Measurements from ENCODE around the gene MAPRE3. TPM values are rescaled to one million over a fixed set of nuclear protein-coding genes. Genes with fewer than 3 reads are reported as not detected.
"Not testable (repeated sequence)": the region's sequence is repeated elsewhere in the genome, so short reads cannot be mapped to it uniquely, and the experiment has no call there.

MAPRE3 gene
- 27.1 TPM for total RNA-seq
- long read RNA-seq, transcript MAPRE3-203 (7 exons, 1,801 nt): major isoform, 10 of 35 reads
- long read RNA-seq, transcript MAPRE3-201 (7 exons, 1,892 nt): minor isoform, 9 of 35 reads
- long read RNA-seq, partial matches to known transcripts: 9 of 35 reads
- long read RNA-seq, other reads (novel, unspliced or antisense): 7 of 35 reads

DNA sequence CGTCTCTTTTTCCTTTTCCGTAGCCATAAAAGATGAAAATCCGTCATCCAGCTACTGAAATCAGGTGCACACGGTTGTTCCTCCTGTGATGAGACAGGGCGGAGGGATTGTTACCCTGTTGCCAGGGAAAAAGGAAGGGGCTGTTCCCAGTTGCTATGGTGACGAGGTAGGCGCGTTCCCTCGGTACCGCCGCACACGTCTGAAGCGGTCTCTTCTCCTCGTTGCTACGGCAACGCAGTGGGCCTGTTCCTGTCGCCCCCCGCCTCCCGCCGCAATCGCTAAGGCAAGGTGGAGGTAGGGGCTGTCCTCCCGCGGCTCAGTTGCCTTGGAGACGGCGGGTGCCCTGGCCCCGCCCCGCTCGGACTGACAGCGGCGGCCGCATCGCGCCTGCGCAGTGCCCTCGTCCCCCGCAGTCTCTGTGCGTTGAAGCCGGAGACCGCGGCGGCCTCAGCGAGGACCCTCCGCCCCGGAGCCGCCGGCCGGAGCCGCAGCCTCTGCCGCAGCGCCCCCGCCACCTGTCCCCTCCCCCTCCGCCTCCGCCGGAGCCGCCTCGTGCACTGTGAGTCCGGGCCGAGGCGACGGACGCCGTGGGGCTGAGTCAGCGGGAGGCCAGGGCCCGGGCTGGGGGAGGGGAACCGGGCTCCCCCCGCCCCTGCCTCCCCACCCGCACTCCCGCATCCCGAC lies at the start of gene MAPRE3:
MAPRE3 (plus strand) TSS at position 394 of the 684 bp plus-strand sequence. CDS start 51,582 bp downstream, outside the sequence.
- DNase-seq (peak; percentile 89), ATAC-seq (peak; percentile 95 to 97)
- Histone ChIP-seq H3K9me3 (no peaks in the 10 kb centered on the region), H3K4me3 (peak within 1 kb of the TSS; percentile 88), H3K36me3 (no peaks in the 10 kb centered on the region), H3K27me3 (ENCODE audit: low read depth) (peaks cover 8% of the 10 kb centered on the region), H3K27ac (peak within 1 kb of the TSS; percentile 73), H3K4me1 (peaks cover 23% of the 10 kb centered on the region)
- intact Hi-C loops (cut with DNase I): no loop called here
- no peak for TF ChIP-seq CTCF (IDR thresholded peaks at IDR 0.05)

DNA sequence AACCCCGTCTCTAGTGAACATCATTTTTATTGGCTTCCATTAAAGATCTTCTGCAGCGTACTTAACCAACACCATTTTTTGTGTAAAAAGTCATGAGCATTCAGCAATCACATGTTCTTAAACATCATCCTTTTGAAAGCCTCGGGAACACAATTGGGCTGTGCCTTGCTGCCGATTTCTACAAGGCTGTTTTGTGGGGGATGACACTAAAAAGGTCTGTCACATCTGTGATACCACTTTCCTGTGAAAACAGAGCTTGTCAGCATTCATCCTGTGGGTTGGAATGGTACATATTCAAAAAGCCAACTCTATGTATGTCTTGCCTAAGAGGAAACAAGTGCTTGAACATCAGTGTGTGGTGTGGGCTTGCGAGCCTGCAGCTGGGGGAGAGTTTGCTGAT lies 49.1 kb upstream of the MAPRE3 start:
- no peak for DNase-seq
- H3K9me3 ChIP-seq: no peaks in the 10 kb centered on the region
- H3K4me1 ChIP-seq: no peaks in the 10 kb centered on the region
- no peaks in the 10 kb centered on the region for H3K36me3 ChIP-seq
- no peak for ATAC-seq
- intact Hi-C loops (cut with DNase I): no loop called here
- no peak for TF ChIP-seq CTCF (IDR thresholded peaks at IDR 0.05)
- H3K4me3 ChIP-seq: no peak overlapping the region
- H3K27me3 ChIP-seq (ENCODE audit: low read depth): peaks cover 16% of the 10 kb centered on the region
- H3K27ac ChIP-seq: no peak overlapping the region

DNA sequence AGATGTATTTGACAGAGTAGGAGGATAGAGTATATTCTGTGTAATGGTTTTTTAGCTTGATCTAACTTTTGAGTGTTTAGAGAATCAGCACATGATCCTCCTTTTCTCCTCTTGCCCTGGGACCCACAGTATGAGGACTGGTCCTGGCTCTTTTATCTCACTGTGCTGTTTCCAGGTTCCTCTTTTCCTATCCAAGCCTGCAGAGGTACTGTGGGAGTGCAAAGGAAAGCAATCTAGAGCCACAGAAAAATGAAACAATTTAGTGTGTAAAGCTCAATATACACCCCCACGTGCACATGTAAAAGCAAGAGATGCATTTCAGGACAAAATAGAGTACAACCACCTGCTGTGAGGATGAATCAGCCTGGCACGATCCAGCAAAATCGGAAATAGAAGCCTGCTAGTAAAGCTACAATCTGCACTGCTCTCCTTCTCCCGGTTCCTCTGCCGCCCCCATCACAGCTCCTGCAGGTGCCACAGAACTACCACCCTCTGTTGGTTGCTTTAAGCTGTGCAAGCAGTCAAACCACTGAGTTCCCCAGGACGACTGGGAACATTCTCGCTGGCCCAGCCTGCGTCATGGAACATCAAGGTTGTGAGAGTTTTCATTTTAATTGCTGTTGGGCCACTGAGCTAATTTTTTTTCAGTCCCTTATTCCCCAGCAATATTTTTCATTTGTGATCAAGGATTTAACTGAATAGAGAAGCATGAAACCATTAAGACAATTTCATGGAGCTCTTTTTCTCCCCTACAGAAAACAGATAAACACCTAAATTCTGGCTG lies 47.8 kb upstream of the MAPRE3 start:
- Histone ChIP-seq H3K4me3 (no peak overlapping the region), H3K4me1 (no peaks in the 10 kb centered on the region), H3K27me3 (ENCODE audit: low read depth) (peaks cover 16% of the 10 kb centered on the region), H3K9me3 (no peaks in the 10 kb centered on the region), H3K27ac (no peak overlapping the region), H3K36me3 (no peaks in the 10 kb centered on the region)
- peak; percentile 47 for TF ChIP-seq CTCF (IDR thresholded peaks at IDR 0.05)
- intact Hi-C loops (cut with DNase I): no loop called here
- peak; percentile 42 to 78 for ATAC-seq
- DNase-seq: no peak

DNA sequence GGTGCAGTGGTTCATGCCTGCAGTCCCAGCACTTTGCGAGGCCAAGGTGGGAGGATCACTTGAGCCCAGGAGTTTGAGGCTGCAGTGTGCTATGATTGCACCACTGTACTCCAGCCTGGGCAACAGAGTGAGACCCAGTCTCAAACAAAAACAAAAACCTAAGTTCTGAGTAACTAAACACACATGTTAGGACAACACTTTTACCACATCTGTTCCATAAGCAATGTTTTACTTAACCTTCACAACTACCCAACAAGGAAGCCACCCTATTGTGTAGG lies 47.3 kb upstream of the MAPRE3 start:
- H3K4me1 ChIP-seq; intact Hi-C loops (cut with DNase I); ATAC-seq; H3K9me3 ChIP-seq; H3K36me3 ChIP-seq; DNase-seq; H3K4me3 ChIP-seq; H3K27ac ChIP-seq: not testable (repeated sequence)
- H3K27me3 ChIP-seq (ENCODE audit: low read depth): peaks cover 16% of the 10 kb centered on the region

GRCh38 chr2:26924731-26925099 lies 45.7 kb upstream of the MAPRE3 start:
- Histone ChIP-seq H3K27me3 (ENCODE audit: low read depth) (peaks cover 22% of the 10 kb centered on the region), H3K9me3 (no peaks in the 10 kb centered on the region), H3K4me3 (no peak overlapping the region), H3K27ac (no peak overlapping the region), H3K4me1 (no peaks in the 10 kb centered on the region), H3K36me3 (no peaks in the 10 kb centered on the region)
- ATAC-seq (no peak), DNase-seq (no peak)
- intact Hi-C loops (cut with DNase I): no loop called here
- no peak for TF ChIP-seq CTCF (IDR thresholded peaks at IDR 0.05)

Data from lower lobe of right lung (tissue), 2 donors.